B cell (primary cell): ENCODE measurements around the gene BTF3.

Experiments used
- CTCF ChIP-seq: fragments of 200-600 bp; IDR thresholded peaks from one replicate; pipeline ENCODE4 v1.8.0; 2022; ENCODE audit warnings: antibody characterized with exemption, mild to moderate bottlenecking
- EZH2 ChIP-seq: IDR thresholded peaks from 2 replicates; pipeline ENCODE4 v1.6.1; 2012; ENCODE audit warnings: borderline replicate concordance, low read depth, mild to moderate bottlenecking, moderate library complexity, low read length; ENCODE audit not compliant: insufficient read depth, poor library complexity, severe bottlenecking

GRCh38 chr5:73514418-73514817 lies 16.2 kb downstream of the BTF3 start:
- TF ChIP-seq CTCF (no peak), EZH2 (no peak)
